ENCODE data around the gene ELMO3. TPM values are rescaled to one million over a fixed set of nuclear protein-coding genes. Genes with fewer than 3 reads are reported as not detected.

The ELMO3 gene
- total RNA-seq, 4 donors from 2014 or later, result 25.6 to 119 (median 82.2) TPM

- Histone ChIP-seq H3K4me3 (no peak overlapping the region), H3K27me3 (no peaks in the 10 kb centered on the region), H3K9me3 (no peaks in the 10 kb centered on the region), H3K4me1 (peaks cover 9 to 62% (median 21%) of the 10 kb centered on the region in 4 donors), H3K27ac (peak overlapping the region; percentile 26 to 51 (median 38)), H3K36me3 (no peaks in the 10 kb centered on the region)
- no peak for DNase-seq
- TF ChIP-seq POLR2A (IDR thresholded peaks at IDR 0.05), result no peak
- no peak for TF ChIP-seq CTCF (IDR thresholded peaks at IDR 0.05)
These were observed 17.6 kb upstream of the ELMO3 start for GRCh38 chr16:67181346-67181745.

- Histone ChIP-seq H3K9me3 (no peaks in the 10 kb centered on the region), H3K4me3 (no peak overlapping the region), H3K4me1 (peaks cover 9 to 62% (median 21%) of the 10 kb centered on the region in 4 donors), H3K27ac (peak overlapping the region in 1 of 4 donors; percentile 41), H3K27me3 (no peaks in the 10 kb centered on the region), H3K36me3 (no peaks in the 10 kb centered on the region)
- no peak for DNase-seq
- TF ChIP-seq POLR2A (IDR thresholded peaks at IDR 0.05), result no peak
- TF ChIP-seq CTCF (IDR thresholded peaks at IDR 0.05), result no peak
These were observed 16.6 kb upstream of the ELMO3 start for GRCh38 chr16:67182288-67182687.

- Histone ChIP-seq H3K9me3 (no peaks in the 10 kb centered on the region), H3K27ac (peak overlapping the region; percentile 92 to 96 (median 94)), H3K4me1 (peaks cover 6 to 55% (median 19%) of the 10 kb centered on the region in 4 donors), H3K36me3 (no peaks in the 10 kb centered on the region), H3K27me3 (no peaks in the 10 kb centered on the region), H3K4me3 (peak overlapping the region; percentile 58 to 72 (median 70))
- no peak for DNase-seq
- TF ChIP-seq POLR2A (IDR thresholded peaks at IDR 0.05) (no peak), CTCF (IDR thresholded peaks at IDR 0.05) (no peak)
These were observed 15.7 kb upstream of the ELMO3 start for GRCh38 chr16:67183284-67183626.

GRCh38 chr16:67183627-67184452, 15.1 kb upstream of the ELMO3 start, which contains the start of gene MATCAP1:
Gene MATCAP1, minus strand, starts transcription at chr16:67183963. Its CDS starts 3,353 bp downstream, at chr16:67180610.
- no peaks in the 10 kb centered on the region for H3K27me3 ChIP-seq
- TF ChIP-seq POLR2A (IDR thresholded peaks at IDR 0.05) (peak; percentile 47 to 63), CTCF (IDR thresholded peaks at IDR 0.05) (peak in 2 of 6 experiments; percentile 10 to 12)
- DNase-seq, result peak; percentile 95 to 97 (median 95)
- H3K36me3 ChIP-seq, result no peaks in the 10 kb centered on the region
- H3K27ac ChIP-seq, result peak within 1 kb of the TSS; percentile 92 to 96 (median 94)
- H3K4me3 ChIP-seq, result peak within 1 kb of the TSS; percentile 58 to 72 (median 70)
- no peaks in the 10 kb centered on the region for H3K9me3 ChIP-seq
- H3K4me1 ChIP-seq, result peaks cover 6 to 49% (median 15%) of the 10 kb centered on the region in 4 donors

GRCh38 chr16:67184453-67184994, 14.4 kb upstream of the ELMO3 start:
- H3K4me1 ChIP-seq, result peaks cover 6 to 44% (median 15%) of the 10 kb centered on the region in 4 donors

More at GRCh38 chr16:67184453-67184994, 14.4 kb upstream of the ELMO3 start:
- Histone ChIP-seq H3K36me3 (no peaks in the 10 kb centered on the region), H3K9me3 (no peaks in the 10 kb centered on the region), H3K4me3 (peak overlapping the region; percentile 58 to 72 (median 70)), H3K27me3 (no peaks in the 10 kb centered on the region), H3K27ac (peak overlapping the region; percentile 92 to 96 (median 94))
- TF ChIP-seq CTCF (IDR thresholded peaks at IDR 0.05) (no peak), POLR2A (IDR thresholded peaks at IDR 0.05) (no peak)
- DNase-seq, result no peak
